CD4-positive, alpha-beta T cell treated with Interleukin-4 for 1 hour (primary cell): Measurements from ENCODE around the gene LCMT1.

Source experiments
- DNase-seq, 2 donors: peaks; one replicate each; pipeline ENCODE4 v3.0.0-alpha.2; 2020 to 2022

Gene LCMT1

GRCh38 chr16:25212636-25213035 is 101.1 kb downstream of the LCMT1 start:
- DNase-seq, result no peak

DNA sequence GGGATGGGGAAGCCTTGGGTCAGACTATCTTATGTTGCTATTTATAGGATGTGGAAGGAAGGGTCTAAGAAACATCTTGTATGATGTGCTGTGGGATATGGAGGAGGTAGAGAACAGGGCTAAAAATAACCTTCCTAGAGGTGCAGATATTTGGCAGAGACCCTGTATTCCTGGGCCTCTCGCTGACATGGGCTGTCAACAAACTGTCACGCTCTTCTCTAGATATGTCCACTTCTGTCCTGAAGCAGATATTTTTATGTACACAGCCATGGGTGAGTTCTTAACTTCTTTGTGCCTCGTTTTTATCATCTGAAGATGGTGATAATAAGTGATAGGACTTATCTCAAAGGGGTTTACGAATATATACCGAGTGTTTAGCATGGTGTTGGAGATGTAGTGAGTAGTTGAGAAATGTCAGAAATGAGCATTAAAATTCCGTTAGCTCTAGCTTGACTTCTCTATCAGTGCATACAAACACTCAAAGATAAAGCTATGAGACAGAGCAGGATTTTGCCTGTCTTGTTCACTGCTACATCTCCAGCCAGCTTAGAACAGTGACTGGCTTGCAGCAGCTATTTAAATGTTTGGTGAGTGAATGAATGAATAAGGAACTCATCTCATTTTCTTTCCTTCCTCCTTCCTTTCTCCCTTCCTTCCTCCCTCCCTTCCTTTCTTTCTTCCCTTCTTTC is 102.3 kb downstream of the LCMT1 start:
- DNase-seq, result no peak

DNA sequence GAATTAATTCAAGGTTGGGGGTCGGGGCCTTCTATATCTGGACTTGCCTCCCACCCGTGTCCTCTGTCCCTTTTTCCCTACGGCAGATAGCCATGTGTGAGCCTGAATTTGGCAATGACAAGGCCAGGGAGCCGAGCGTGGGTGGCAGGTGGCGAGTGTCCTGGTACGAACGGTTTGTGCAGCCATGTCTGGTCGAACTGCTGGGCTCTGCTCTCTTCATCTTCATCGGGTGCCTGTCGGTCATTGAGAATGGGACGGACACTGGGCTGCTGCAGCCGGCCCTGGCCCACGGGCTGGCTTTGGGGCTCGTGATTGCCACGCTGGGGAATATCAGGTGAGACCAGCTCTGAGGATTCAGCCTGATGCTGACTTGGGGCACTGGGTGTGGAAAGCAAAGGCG is 105.6 kb downstream of the LCMT1 start:
- no peak for DNase-seq

- DNase-seq, result no peak
These were observed 106.4 kb downstream of the LCMT1 start for GRCh38 chr16:25217921-25218320.

DNA sequence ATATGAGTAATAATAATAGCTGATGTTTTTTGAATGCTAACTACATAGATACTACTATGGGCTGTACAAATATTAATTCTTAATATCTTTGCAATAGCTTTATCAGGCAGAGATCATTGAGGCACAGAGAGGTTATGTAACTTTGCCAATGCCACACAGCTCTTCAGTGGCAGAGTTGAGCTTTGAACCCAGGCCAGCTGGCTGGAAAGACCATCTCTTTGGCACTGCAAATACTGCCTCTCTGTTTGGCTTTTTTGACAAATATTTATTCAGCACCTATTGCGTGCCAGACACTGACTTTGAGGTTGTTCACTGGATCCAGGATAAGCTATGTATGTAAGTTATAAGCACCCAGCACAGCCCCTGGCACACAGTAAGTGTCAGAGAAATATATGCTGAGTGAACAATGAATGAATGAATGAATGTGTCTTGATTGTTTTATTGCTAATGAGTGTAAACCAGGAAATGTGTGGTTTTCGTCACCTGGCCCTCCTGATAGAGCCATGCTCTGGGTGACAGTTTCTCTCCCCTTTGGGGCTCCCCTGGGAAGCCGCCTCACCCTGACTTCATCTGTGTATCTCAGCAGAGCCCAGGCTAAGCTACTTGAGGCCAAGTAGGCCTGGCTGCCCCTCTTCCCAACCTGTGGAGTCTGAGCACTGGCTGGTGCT is 107.7 kb downstream of the LCMT1 start:
- no peak for DNase-seq

DNA sequence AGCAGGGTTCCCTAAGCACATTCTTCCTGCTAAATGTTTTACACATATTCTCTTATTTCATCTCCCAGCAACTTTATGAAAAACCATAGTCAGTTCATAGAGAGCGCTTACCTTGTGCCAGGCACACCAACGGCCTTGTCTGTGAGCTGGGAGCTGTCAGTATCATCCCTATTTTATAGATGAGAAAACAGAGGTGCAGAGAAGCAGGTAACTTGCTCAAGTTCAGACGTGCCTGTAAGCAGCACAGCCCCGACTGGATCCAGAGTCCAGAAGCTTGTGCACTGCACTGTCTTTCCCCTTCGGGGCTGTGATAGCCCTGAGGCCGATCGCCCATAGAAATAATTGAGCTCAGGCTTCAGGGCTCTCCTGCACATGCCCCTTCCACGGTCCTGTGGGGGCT is 111.4 kb downstream of the LCMT1 start:
- no peak for DNase-seq

DNA sequence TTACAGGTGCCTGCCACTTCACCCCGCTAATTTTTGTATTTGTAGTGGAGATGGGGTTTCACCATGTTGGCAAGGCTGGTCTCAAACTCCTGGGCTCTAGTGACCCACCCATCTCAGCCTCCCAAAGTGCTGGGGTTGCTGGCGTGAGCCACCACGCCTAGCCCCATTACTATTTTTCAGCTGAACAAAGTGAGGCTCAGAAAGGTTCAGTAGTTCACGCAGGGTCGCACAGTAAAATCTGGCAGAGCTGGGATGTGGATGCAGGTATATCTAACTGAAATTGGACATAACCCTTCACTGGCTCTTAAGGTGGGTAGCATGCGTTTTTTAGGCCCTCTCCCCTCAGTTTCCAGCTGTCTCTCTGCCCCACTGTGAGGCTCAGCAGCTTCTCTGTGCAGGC is 112.4 kb downstream of the LCMT1 start:
- no peak for DNase-seq

GRCh38 chr16:25224731-25225319 is 113.3 kb downstream of the LCMT1 start:
- DNase-seq, result no peak
